Astrocyte (in vitro differentiated cells and primary cell): ENCODE results near the gene PI16. TPM values are rescaled to one million over a fixed set of nuclear protein-coding genes. Genes with fewer than 3 reads are reported as not detected.

Source experiments
- DNase-seq: peaks from one replicate; pipeline ENCODE4 v3.0.0-alpha.2; 2010; ENCODE audit warnings: low read depth
- FAIRE-seq: peaks from 2 replicates; lab custom pipeline; 2011; peaks lifted over from hg19 to GRCh38; lab: Jason Lieb, UNC
- H2AFZ ChIP-seq: 2 replicates; pipeline ENCODE4 v1.6.0; 2012; ENCODE audit warnings: low read depth, low read length, inconsistent platforms
- H3K27ac ChIP-seq: 2 replicates; pipeline ENCODE4 v1.5.1; 2011; ENCODE audit warnings: low read depth, low read length, inconsistent platforms
- H3K27me3 ChIP-seq: 2 replicates; pipeline ENCODE4 v1.6.0; 2011; ENCODE audit warnings: low read length, inconsistent platforms; ENCODE audit not compliant: insufficient read depth
- H3K36me3 ChIP-seq: 2 replicates; pipeline ENCODE4 v1.5.1; 2011; ENCODE audit warnings: low read length, inconsistent platforms; ENCODE audit not compliant: insufficient read depth
- H3K4me1 ChIP-seq: 2 replicates; pipeline ENCODE4 v1.5.1; 2011; ENCODE audit warnings: low read length, inconsistent platforms; ENCODE audit not compliant: insufficient read depth
- H3K4me2 ChIP-seq: 2 replicates; pipeline ENCODE4 v1.6.0; 2012; ENCODE audit warnings: low read length, inconsistent platforms
- H3K4me3 ChIP-seq: 2 replicates; pipeline ENCODE4 v1.5.1; 2011; ENCODE audit warnings: low read depth, mild to moderate bottlenecking, low read length, inconsistent platforms; ENCODE audit not compliant: insufficient read depth
- H3K79me2 ChIP-seq: 2 replicates; pipeline ENCODE4 v1.6.0; 2012; ENCODE audit warnings: mild to moderate bottlenecking, low read length, inconsistent platforms; ENCODE audit not compliant: insufficient read depth
- H3K9ac ChIP-seq: 2 replicates; pipeline ENCODE4 v1.6.0; 2012; ENCODE audit warnings: mild to moderate bottlenecking, low read length, inconsistent platforms
- H3K9me3 ChIP-seq: 2 replicates; pipeline ENCODE4 v1.5.1; 2012; ENCODE audit warnings: low read depth, mild to moderate bottlenecking, low read length, inconsistent platforms; ENCODE audit not compliant: insufficient read depth
- H4K20me1 ChIP-seq: 2 replicates; pipeline ENCODE4 v1.6.0; 2012; ENCODE audit warnings: low read length, inconsistent platforms; ENCODE audit not compliant: insufficient read depth
- H3K27ac Mint-ChIP-seq: one replicate; pipeline ENCODE4 v1.8.0; 2021; ENCODE audit warnings: mild to moderate bottlenecking, mixed read lengths; ENCODE audit not compliant: unreplicated experiment
- H3K27me3 Mint-ChIP-seq: one replicate; pipeline ENCODE4 v1.8.0; 2021; ENCODE audit warnings: low read depth, mixed read lengths; ENCODE audit not compliant: unreplicated experiment
- H3K36me3 Mint-ChIP-seq: one replicate; pipeline ENCODE4 v1.8.0; 2021; ENCODE audit warnings: low read depth, mixed read lengths; ENCODE audit not compliant: unreplicated experiment
- H3K4me1 Mint-ChIP-seq: one replicate; pipeline ENCODE4 v1.8.0; 2021; ENCODE audit warnings: low read depth, mixed read lengths; ENCODE audit not compliant: unreplicated experiment
- H3K4me3 Mint-ChIP-seq: one replicate; pipeline ENCODE4 v1.8.0; 2021; ENCODE audit warnings: mild to moderate bottlenecking, moderate library complexity, mixed read lengths; ENCODE audit not compliant: unreplicated experiment
- H3K9me3 Mint-ChIP-seq: one replicate; pipeline ENCODE4 v1.8.0; 2021; ENCODE audit warnings: mild to moderate bottlenecking, mixed read lengths; ENCODE audit not compliant: unreplicated experiment
- CTCF ChIP-seq: IDR thresholded peaks from 2 replicates; pipeline ENCODE4 v1.5.1; 2011; ENCODE audit warnings: low read depth, mild to moderate bottlenecking, inconsistent platforms, low read length, moderate library complexity; ENCODE audit not compliant: insufficient read depth
- EZH2 ChIP-seq: IDR thresholded peaks from 2 replicates; pipeline ENCODE4 v1.6.1; 2012; ENCODE audit warnings: mild to moderate bottlenecking, low read length, inconsistent platforms; ENCODE audit not compliant: insufficient read depth
- total RNA-seq: library from RNA; stranded (reverse); gene quantifications from 2 replicates; pipeline ENCODE4 v1.2.1, GENCODE V29; 2021

Gene PI16
- total RNA-seq, 1 donor from 2014 or later, result not detected

- H3K4me2 ChIP-seq, result no peak overlapping the region
- Mint-ChIP-seq H3K36me3 (no peaks in the 10 kb centered on the region), H3K9me3 (no peaks in the 10 kb centered on the region), H3K27ac (no peak overlapping the region), H3K4me1 (peaks cover 8% of the 10 kb centered on the region), H3K27me3 (no peaks in the 10 kb centered on the region), H3K4me3 (no peak overlapping the region)
- no peaks in the 10 kb centered on the region for H3K36me3 ChIP-seq
- H3K9ac ChIP-seq, result no peak overlapping the region
- H3K4me1 ChIP-seq, result peaks cover 13% of the 10 kb centered on the region
- DNase-seq, result no peak
- no peak overlapping the region for H3K4me3 ChIP-seq
- no peak for TF ChIP-seq EZH2
- no peak for TF ChIP-seq CTCF
- no peak overlapping the region for H3K27ac ChIP-seq
- H2AFZ ChIP-seq, result no peak overlapping the region
- no peaks in the 10 kb centered on the region for H3K9me3 ChIP-seq
- no peaks in the 10 kb centered on the region for H3K79me2 ChIP-seq
- H4K20me1 ChIP-seq, result no peaks in the 10 kb centered on the region
- H3K27me3 ChIP-seq, result peaks cover 2% of the 10 kb centered on the region
- peak; percentile 5 for FAIRE-seq
These were observed 19.6 kb upstream of the PI16 start for GRCh38 chr6:36934901-36935300.

- Histone ChIP-seq H2AFZ (no peak overlapping the region), H3K4me2 (no peak overlapping the region), H3K27ac (no peak overlapping the region), H4K20me1 (no peaks in the 10 kb centered on the region), H3K27me3 (peaks cover 2% of the 10 kb centered on the region), H3K36me3 (no peaks in the 10 kb centered on the region), H3K4me1 (peaks cover 10% of the 10 kb centered on the region), H3K4me3 (no peak overlapping the region), H3K9ac (no peak overlapping the region), H3K9me3 (no peaks in the 10 kb centered on the region), H3K79me2 (no peaks in the 10 kb centered on the region)
- Mint-ChIP-seq H3K27me3 (peaks cover 2% of the 10 kb centered on the region), H3K4me1 (peaks cover 6% of the 10 kb centered on the region), H3K36me3 (peaks cover 2% of the 10 kb centered on the region), H3K9me3 (no peaks in the 10 kb centered on the region), H3K4me3 (no peak overlapping the region), H3K27ac (no peak overlapping the region)
- no peak for DNase-seq
- FAIRE-seq, result no peak
- TF ChIP-seq CTCF (no peak), EZH2 (no peak)
These were observed 17.7 kb upstream of the PI16 start for GRCh38 chr6:36936824-36937223.

- H3K9me3 Mint-ChIP-seq, result no peaks in the 10 kb centered on the region
- peaks cover 5% of the 10 kb centered on the region for H3K4me1 Mint-ChIP-seq
- H4K20me1 ChIP-seq, result no peaks in the 10 kb centered on the region
- peaks cover 2% of the 10 kb centered on the region for H3K27me3 Mint-ChIP-seq
- H3K36me3 Mint-ChIP-seq, result peaks cover 4% of the 10 kb centered on the region
- FAIRE-seq, result no peak
- no peak overlapping the region for H3K4me3 Mint-ChIP-seq
- no peaks in the 10 kb centered on the region for H3K36me3 ChIP-seq
- no peak overlapping the region for H3K4me3 ChIP-seq
- H3K27me3 ChIP-seq, result peaks cover 2% of the 10 kb centered on the region
- H3K4me1 ChIP-seq, result peaks cover 10% of the 10 kb centered on the region
- no peaks in the 10 kb centered on the region for H3K9me3 ChIP-seq
- H3K9ac ChIP-seq, result no peak overlapping the region
- H3K27ac Mint-ChIP-seq, result peak overlapping the region; percentile 14
- TF ChIP-seq EZH2, result no peak
- no peak for TF ChIP-seq CTCF
- H3K79me2 ChIP-seq, result no peaks in the 10 kb centered on the region
- peak overlapping the region; percentile 15 for H3K27ac ChIP-seq
- no peak for DNase-seq
- no peak overlapping the region for H3K4me2 ChIP-seq
- H2AFZ ChIP-seq, result no peak overlapping the region
These were observed 16.6 kb upstream of the PI16 start for GRCh38 chr6:36937896-36938295.
